ENCODE data around the gene NHSL1. TPM values are rescaled to one million over a fixed set of nuclear protein-coding genes. Genes with fewer than 3 reads are reported as not detected.

NHSL1 gene
- total RNA-seq, 2 experiments from 2014 or later = 0.06 to 0.08 TPM

DNA sequence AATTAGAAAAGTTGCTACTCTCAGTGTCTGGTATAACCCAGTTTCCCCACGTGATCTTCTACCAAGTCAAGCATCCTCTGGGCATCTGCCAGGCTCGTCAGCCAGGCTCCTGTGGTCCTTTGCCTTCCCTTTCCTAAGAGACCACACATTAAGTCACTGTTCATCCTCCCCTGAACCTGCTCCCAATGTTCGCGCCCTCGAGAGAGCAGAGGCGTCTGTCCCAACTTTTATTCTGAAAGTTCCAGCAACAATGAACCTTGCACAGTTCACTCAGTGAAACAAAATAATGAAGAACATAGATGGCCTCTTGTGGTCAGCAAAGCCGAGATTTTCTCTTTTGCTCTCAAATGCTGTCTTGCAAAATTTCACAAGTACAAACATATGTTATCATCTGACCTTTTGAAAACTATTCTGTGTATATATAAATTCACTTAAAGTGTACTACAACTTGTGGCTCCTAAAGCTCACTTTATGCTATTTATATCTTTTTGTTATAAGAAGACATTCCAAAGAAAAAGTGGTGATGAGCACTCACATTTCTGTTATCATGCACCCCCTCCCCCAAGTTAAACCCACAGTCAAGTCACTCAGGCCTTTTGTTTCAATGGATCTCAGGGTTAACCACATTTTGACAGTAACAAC is 39.2 kb upstream of the NHSL1 start:
- H3K4me1 Mint-ChIP-seq (ENCODE audit: low read depth) = no peaks in the 10 kb centered on the region
- no peak overlapping the region for H3K4me3 Mint-ChIP-seq
- no peak overlapping the region for H3K27ac Mint-ChIP-seq
- POLR2A ChIA-PET = no interaction called here
- Histone ChIP-seq H3K27ac (ENCODE audit: low read depth in 1 of 2, low read length in 2 of 2) (no peak overlapping the region), H3K4me3 (ENCODE audit: low read length) (no peak overlapping the region), H3K36me3 (ENCODE audit: insufficient read depth, low read length) (no peaks in the 10 kb centered on the region), H3K4me1 (ENCODE audit: insufficient read depth, low read length) (no peaks in the 10 kb centered on the region), H3K9me3 (ENCODE audit: control insufficient read depth in 1 of 2, insufficient read depth in 1 of 2, low read length in 2 of 2) (no peaks in the 10 kb centered on the region), H3K27me3 (ENCODE audit: control insufficient read depth in 1 of 2, insufficient read depth in 2 of 2, low read length in 2 of 2) (peaks cover 0 to 4% of the 10 kb centered on the region in 2 experiments)
- no peak for ATAC-seq (ENCODE audit: poor library complexity)
- H3K36me3 Mint-ChIP-seq (ENCODE audit: low read depth) = no peaks in the 10 kb centered on the region
- H3K9me3 Mint-ChIP-seq = no peaks in the 10 kb centered on the region
- TF ChIP-seq, protein P1, sequence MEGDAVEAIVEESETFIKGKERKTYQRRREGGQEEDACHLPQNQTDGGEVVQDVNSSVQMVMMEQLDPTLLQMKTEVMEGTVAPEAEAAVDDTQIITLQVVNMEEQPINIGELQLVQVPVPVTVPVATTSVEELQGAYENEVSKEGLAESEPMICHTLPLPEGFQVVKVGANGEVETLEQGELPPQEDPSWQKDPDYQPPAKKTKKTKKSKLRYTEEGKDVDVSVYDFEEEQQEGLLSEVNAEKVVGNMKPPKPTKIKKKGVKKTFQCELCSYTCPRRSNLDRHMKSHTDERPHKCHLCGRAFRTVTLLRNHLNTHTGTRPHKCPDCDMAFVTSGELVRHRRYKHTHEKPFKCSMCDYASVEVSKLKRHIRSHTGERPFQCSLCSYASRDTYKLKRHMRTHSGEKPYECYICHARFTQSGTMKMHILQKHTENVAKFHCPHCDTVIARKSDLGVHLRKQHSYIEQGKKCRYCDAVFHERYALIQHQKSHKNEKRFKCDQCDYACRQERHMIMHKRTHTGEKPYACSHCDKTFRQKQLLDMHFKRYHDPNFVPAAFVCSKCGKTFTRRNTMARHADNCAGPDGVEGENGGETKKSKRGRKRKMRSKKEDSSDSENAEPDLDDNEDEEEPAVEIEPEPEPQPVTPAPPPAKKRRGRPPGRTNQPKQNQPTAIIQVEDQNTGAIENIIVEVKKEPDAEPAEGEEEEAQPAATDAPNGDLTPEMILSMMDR (IDR thresholded peaks at IDR 0.05) = no peak
- H3K27me3 Mint-ChIP-seq = peaks cover 19% of the 10 kb centered on the region
- intact Hi-C loops (cut with DNase I, micrococcal nuclease) = no loop called here
- CTCF ChIA-PET = no interaction called here
- no peak for DNase-seq

- TF ChIP-seq, protein P1 (IDR thresholded peaks at IDR 0.05) = no peak
- H3K27me3 ChIP-seq (ENCODE audit: control insufficient read depth in 1 of 2, insufficient read depth in 2 of 2, low read length in 2 of 2) = peaks cover 0 to 7% of the 10 kb centered on the region in 2 experiments
- intact Hi-C loops (cut with DNase I, micrococcal nuclease) = no loop called here
- no peak overlapping the region for H3K27ac ChIP-seq (ENCODE audit: low read depth in 1 of 2, low read length in 2 of 2)
- H3K36me3 ChIP-seq (ENCODE audit: insufficient read depth, low read length) = no peaks in the 10 kb centered on the region
- Mint-ChIP-seq H3K27ac (no peak overlapping the region), H3K4me1 (ENCODE audit: low read depth) (no peaks in the 10 kb centered on the region), H3K36me3 (ENCODE audit: low read depth) (no peaks in the 10 kb centered on the region), H3K4me3 (no peak overlapping the region), H3K27me3 (peaks cover 27% of the 10 kb centered on the region), H3K9me3 (no peaks in the 10 kb centered on the region)
- no peaks in the 10 kb centered on the region for H3K9me3 ChIP-seq (ENCODE audit: control insufficient read depth in 1 of 2, insufficient read depth in 1 of 2, low read length in 2 of 2)
- no peaks in the 10 kb centered on the region for H3K4me1 ChIP-seq (ENCODE audit: insufficient read depth, low read length)
- ChIA-PET POLR2A (no interaction called here), CTCF (interaction anchor here (1.2 kb wide), 1 partner anchor 10 kb away, joined by 3 read pairs; no protein-coding TSS in a partner anchor)
- H3K4me3 ChIP-seq (ENCODE audit: low read length) = no peak overlapping the region
- ATAC-seq (ENCODE audit: poor library complexity) (no peak), DNase-seq (no peak)
These were observed 37.8 kb upstream of the NHSL1 start for GRCh38 chr6:138537106-138537505.

- no peak overlapping the region for H3K4me3 Mint-ChIP-seq
- H3K36me3 ChIP-seq (ENCODE audit: insufficient read depth, low read length) = no peaks in the 10 kb centered on the region
- H3K27me3 ChIP-seq (ENCODE audit: control insufficient read depth in 1 of 2, insufficient read depth in 2 of 2, low read length in 2 of 2) = peaks cover 4 to 5% of the 10 kb centered on the region in 2 experiments
- no peaks in the 10 kb centered on the region for H3K9me3 ChIP-seq (ENCODE audit: control insufficient read depth in 1 of 2, insufficient read depth in 1 of 2, low read length in 2 of 2)
- no peak overlapping the region for H3K4me3 ChIP-seq (ENCODE audit: low read length)
- H3K4me1 ChIP-seq (ENCODE audit: insufficient read depth, low read length) = no peaks in the 10 kb centered on the region
- H3K36me3 Mint-ChIP-seq (ENCODE audit: low read depth) = no peaks in the 10 kb centered on the region
- ChIA-PET POLR2A (no interaction called here), CTCF (no interaction called here)
- no peak for ATAC-seq (ENCODE audit: poor library complexity)
- intact Hi-C loops (cut with DNase I, micrococcal nuclease) = no loop called here
- TF ChIP-seq, protein P1 (IDR thresholded peaks at IDR 0.05) = no peak
- no peak overlapping the region for H3K27ac Mint-ChIP-seq
- H3K27me3 Mint-ChIP-seq = peaks cover 31% of the 10 kb centered on the region
- DNase-seq = no peak
- no peaks in the 10 kb centered on the region for H3K9me3 Mint-ChIP-seq
- H3K27ac ChIP-seq (ENCODE audit: low read depth in 1 of 2, low read length in 2 of 2) = no peak overlapping the region
- no peaks in the 10 kb centered on the region for H3K4me1 Mint-ChIP-seq (ENCODE audit: low read depth)
These were observed 36.6 kb upstream of the NHSL1 start for GRCh38 chr6:138535728-138536455.
